ENCODE results near the gene FOXP3.

GRCh38 chrX:49290215-49290614 lies 25.7 kb upstream of the FOXP3 start:
- TF ChIP-seq POLR2AphosphoS5 (IDR thresholded peaks at IDR 0.05) (no peak), POLR2A (IDR thresholded peaks at IDR 0.05) (no peak), CTCF (IDR thresholded peaks at IDR 0.05) (no peak)

Measured in transverse colon (tissue), 4 donors.